HCT116 (cell line): ENCODE measurements around the gene LRRC10. TPM values are rescaled to one million over a fixed set of nuclear protein-coding genes. Genes with fewer than 3 reads are reported as not detected.

Source experiments
- ATAC-seq: fragments of 200-7000 bp; cut with Tn5 transposase; 2 replicates; pipeline ENCODE4 v1.9.1; 2020; ENCODE audit warnings: mild to moderate bottlenecking, moderate library complexity
- BruUV-seq: library from RNA; stranded (reverse); fragments of 400-500 nt; replicated peaks from 2 replicates; lab custom pipeline; 2021; lab: Mats Ljungman, UMichigan
- CTCF ChIA-PET: fragments of 300-600 bp; sonication (Branson Sonifier 250); formaldehyde crosslinking; loops from one replicate; lab custom pipeline; 2021; ENCODE audit warnings: antibody characterized with exemption; lab: Charles Lee
- POLR2A ChIA-PET: fragments of 300-600, 350-600 bp; sonication (Branson Sonifier 250); formaldehyde crosslinking; loops from one replicate; lab custom pipeline; 2021; ENCODE audit warnings: antibody characterized with exemption; lab: Charles Lee
- RAD21 ChIA-PET, 2 experiments: fragments of 300-600 bp; sonication (Branson Sonifier 250); formaldehyde crosslinking; loops; one replicate each; lab custom pipeline; 2023; ENCODE audit warnings: low total read pairs in 2 of 2; ENCODE audit not compliant: uncharacterized antibody in 2 of 2, unreplicated experiment in 2 of 2, low non-redundant PET in 1 of 2; lab: Charles Lee
- DNase-seq: peaks from one replicate; pipeline ENCODE4 v3.0.0-alpha.2; 2010; ENCODE audit warnings: low read depth, low spot score
- H2AFZ ChIP-seq: fragments of 200-600 bp; shearing (Covaris generic), sonication (generic); 2 replicates; pipeline ENCODE4 v1.6.1; 2017; ENCODE audit warnings: low read depth, mixed run types, mixed read lengths, antibody characterized with exemption, low read length; ENCODE audit not compliant: poor library complexity, severe bottlenecking
- H3K27ac ChIP-seq: 2 replicates; pipeline ENCODE4 v1.5.1; 2012; ENCODE audit warnings: low read depth, low read length
- H3K27me3 ChIP-seq: fragments of 200-600 bp; sonication (generic); 2 replicates; pipeline ENCODE4 v1.6.1; 2016; ENCODE audit warnings: mixed run types, low read length, mixed read lengths; ENCODE audit not compliant: insufficient read depth
- H3K36me3 ChIP-seq, 2 experiments: fragments of 200-500 bp in 1 of 2; fragments of 200-600 bp in 1 of 2; sonication (Bioruptor generic) in 1 of 2; sonication (generic) in 1 of 2; 2 replicates each; pipeline versions ENCODE4 v1.5.1 to v1.6.1; 2014 to 2016; ENCODE audit warnings: low read length in 2 of 2, inconsistent platforms in 1 of 2, mixed read lengths in 1 of 2, mixed run types in 1 of 2; ENCODE audit not compliant: insufficient read depth in 2 of 2, control insufficient read depth in 1 of 2
- H3K4me1 ChIP-seq, 2 experiments: fragments of 200-600 bp in 1 of 2; sonication (generic) in 1 of 2; 2 replicates each; pipeline versions ENCODE4 v1.5.1 to v1.6.1; 2012 to 2017; ENCODE audit warnings: low read length in 2 of 2, inconsistent platforms in 1 of 2, mild to moderate bottlenecking in 1 of 2, mixed read lengths in 1 of 2, mixed run types in 1 of 2, moderate library complexity in 1 of 2; ENCODE audit not compliant: insufficient read depth in 2 of 2, control insufficient read depth in 1 of 2
- H3K4me2 ChIP-seq: fragments of 200-600 bp; sonication (generic); 2 replicates; pipeline ENCODE4 v1.6.1; 2017; ENCODE audit warnings: mixed run types, low read length, mixed read lengths
- H3K4me3 ChIP-seq, 2 experiments: fragments of 200-600 bp in 1 of 2; sonication (generic) in 1 of 2; replicated peaks in 1 of 2; 2 replicates each; pipeline ENCODE4 v1.5.1; 2011 to 2016; ENCODE audit warnings: low read length in 2 of 2, control low read depth in 1 of 2, low read depth in 1 of 2, mild to moderate bottlenecking in 1 of 2, mixed read lengths in 1 of 2, mixed run types in 1 of 2
- H3K79me2 ChIP-seq: fragments of 200-600 bp; sonication (generic); 2 replicates; pipeline ENCODE4 v1.6.1; 2017; ENCODE audit warnings: mild to moderate bottlenecking, mixed run types, low read length, moderate library complexity, mixed read lengths; ENCODE audit not compliant: insufficient read depth
- H3K9ac ChIP-seq: fragments of 200-600 bp; sonication (generic); 2 replicates; pipeline ENCODE4 v1.6.1; 2016; ENCODE audit warnings: low read length, mixed read lengths
- H3K9me2 ChIP-seq: fragments of 200-600 bp; sonication (generic), shearing (Covaris generic); 2 replicates; pipeline ENCODE4 v1.6.1; 2017; ENCODE audit warnings: mixed run types, mild to moderate bottlenecking, moderate library complexity; ENCODE audit not compliant: insufficient read depth
- H3K9me3 ChIP-seq, 2 experiments: fragments of 200-500 bp in 1 of 2; fragments of 200-600 bp in 1 of 2; sonication (Bioruptor generic) in 1 of 2; sonication (generic) in 1 of 2; 2 replicates each; pipeline ENCODE4 v1.6.1; 2014 to 2017; ENCODE audit warnings: low read length in 2 of 2, mixed read lengths in 2 of 2, inconsistent platforms in 1 of 2, low read depth in 1 of 2, mild to moderate bottlenecking in 1 of 2, mixed run types in 1 of 2, moderate library complexity in 1 of 2; ENCODE audit not compliant: control insufficient read depth in 1 of 2, insufficient read depth in 1 of 2
- H4K20me1 ChIP-seq: fragments of 200-600 bp; sonication (generic), shearing (Covaris generic); 2 replicates; pipeline ENCODE4 v1.6.1; 2017; ENCODE audit warnings: mixed run types, mild to moderate bottlenecking, moderate library complexity; ENCODE audit not compliant: insufficient read depth
- CBX3 ChIP-seq: IDR thresholded peaks from 2 replicates; pipeline ENCODE4 v1.6.1; 2012; ENCODE audit warnings: low read depth
- EZH2 ChIP-seq: fragments of 200-600 bp; sonication (generic); IDR thresholded peaks from 2 replicates; pipeline ENCODE4 v1.6.1; 2017; ENCODE audit warnings: antibody characterized with exemption, mixed run types
- EZH2phosphoT487 ChIP-seq: fragments of 200-600 bp; IDR thresholded peaks from 2 replicates; pipeline ENCODE4 v1.6.1; 2018; ENCODE audit warnings: antibody characterized with exemption, borderline replicate concordance
- JUND ChIP-seq: IDR thresholded peaks from 2 replicates; pipeline ENCODE4 v1.6.1; 2012
- REST ChIP-seq: IDR thresholded peaks from 2 replicates; pipeline ENCODE4 v1.6.1; 2012; ENCODE audit warnings: low read depth
- SIN3A ChIP-seq: IDR thresholded peaks from 2 replicates; pipeline ENCODE4 v1.6.1; 2012; ENCODE audit warnings: low read depth
- ZNF274 ChIP-seq: fragments of 200-500 bp; sonication (Bioruptor generic); IDR thresholded peaks from 2 replicates; pipeline ENCODE4 v1.6.1; 2014; ENCODE audit warnings: mild to moderate bottlenecking, low read depth, low read length, inconsistent platforms
- intact Hi-C: fragments of 100-400 bp; cut with micrococcal nuclease; formaldehyde crosslinking; loops from 2 replicates; pipeline ENCODE4 v1.10.0; 2022
- total RNA-seq: library from RNA; stranded (reverse); gene quantifications from one replicate; pipeline ENCODE4 v1.2.1, GENCODE V29; 2021; ENCODE audit not compliant: unreplicated experiment
- TF ChIP-seq, protein P1 (sequence below): IDR thresholded peaks from 2 replicates; pipeline ENCODE4 v1.6.1; 2011; ENCODE audit warnings: mild to moderate bottlenecking, low read length, moderate library complexity; ENCODE audit not compliant: insufficient replicate concordance; ENCODE audit errors: extremely low read depth

LRRC10 gene
- total RNA-seq, 1 experiment from 2014 or later = not detected

GRCh38 chr12:69627501-69627900 is 16.8 kb upstream of the LRRC10 start (continued):
- TF ChIP-seq, protein P1, sequence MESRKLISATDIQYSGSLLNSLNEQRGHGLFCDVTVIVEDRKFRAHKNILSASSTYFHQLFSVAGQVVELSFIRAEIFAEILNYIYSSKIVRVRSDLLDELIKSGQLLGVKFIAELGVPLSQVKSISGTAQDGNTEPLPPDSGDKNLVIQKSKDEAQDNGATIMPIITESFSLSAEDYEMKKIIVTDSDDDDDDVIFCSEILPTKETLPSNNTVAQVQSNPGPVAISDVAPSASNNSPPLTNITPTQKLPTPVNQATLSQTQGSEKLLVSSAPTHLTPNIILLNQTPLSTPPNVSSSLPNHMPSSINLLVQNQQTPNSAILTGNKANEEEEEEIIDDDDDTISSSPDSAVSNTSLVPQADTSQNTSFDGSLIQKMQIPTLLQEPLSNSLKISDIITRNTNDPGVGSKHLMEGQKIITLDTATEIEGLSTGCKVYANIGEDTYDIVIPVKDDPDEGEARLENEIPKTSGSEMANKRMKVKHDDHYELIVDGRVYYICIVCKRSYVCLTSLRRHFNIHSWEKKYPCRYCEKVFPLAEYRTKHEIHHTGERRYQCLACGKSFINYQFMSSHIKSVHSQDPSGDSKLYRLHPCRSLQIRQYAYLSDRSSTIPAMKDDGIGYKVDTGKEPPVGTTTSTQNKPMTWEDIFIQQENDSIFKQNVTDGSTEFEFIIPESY = no peak
- TF ChIP-seq SIN3A (no peak), REST (no peak), JUND (no peak), ZNF274 (no peak), EZH2 (no peak), EZH2phosphoT487 (no peak)

GRCh38 chr12:69623970-69624369 is 13.3 kb upstream of the LRRC10 start:
- H3K27me3 ChIP-seq = no peaks in the 10 kb centered on the region
- CTCF ChIA-PET = no interaction called here
- no peak overlapping the region for H3K4me3 ChIP-seq
- H3K9me2 ChIP-seq = no peaks in the 10 kb centered on the region
- H3K36me3 ChIP-seq = no peaks in the 10 kb centered on the region
- H2AFZ ChIP-seq = no peak overlapping the region
- H4K20me1 ChIP-seq = no peaks in the 10 kb centered on the region
- H3K4me1 ChIP-seq = no peaks in the 10 kb centered on the region
- no peaks in the 10 kb centered on the region for H3K9me3 ChIP-seq
- RAD21 ChIA-PET = no interaction called here
- no peak overlapping the region for H3K27ac ChIP-seq
- intact Hi-C loops = no loop called here
- no TSS peak for BruUV-seq
- POLR2A ChIA-PET = no interaction called here
- no peak overlapping the region for H3K4me2 ChIP-seq
- no peak for DNase-seq
- H3K9ac ChIP-seq = no peak overlapping the region
- H3K79me2 ChIP-seq = no peaks in the 10 kb centered on the region
- ATAC-seq = no peak
- TF ChIP-seq CBX3 = no peak
